ENCODE data around the gene DOCK10. TPM values are rescaled to one million over a fixed set of nuclear protein-coding genes. Genes with fewer than 3 reads are reported as not detected.

The DOCK10 gene
- total RNA-seq, 2 donors from 2014 or later = 0.93 to 2.0 TPM

DNA sequence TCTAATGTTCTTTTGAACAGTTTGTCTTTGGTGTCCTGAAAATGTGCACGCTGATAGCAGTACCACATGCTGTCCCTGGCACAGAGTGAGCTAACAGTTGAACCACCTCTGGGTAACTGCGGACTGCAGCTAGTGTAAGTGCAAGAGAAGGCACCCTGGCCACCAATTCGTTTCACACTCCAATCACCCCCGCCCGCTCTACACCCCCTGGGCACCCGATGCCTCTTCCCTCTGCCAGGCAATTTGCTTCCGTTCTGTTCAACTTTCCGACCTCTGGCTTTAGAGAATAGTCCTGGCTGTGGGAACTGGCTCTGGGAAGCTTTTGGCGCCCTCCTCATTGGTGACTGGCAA, 1.4 kb downstream of the DOCK10 start:
- Histone ChIP-seq H3K36me3 (no peaks in the 10 kb centered on the region), H3K4me1 (peaks cover 0 to 14% of the 10 kb centered on the region in 2 donors), H3K9me3 (no peaks in the 10 kb centered on the region), H3K27ac (no peak overlapping the region), H3K27me3 (no peaks in the 10 kb centered on the region), H3K4me3 (peak overlapping the region; percentile 17 to 60)
- DNase-seq (ENCODE audit: low spot score) = no peak
- TF ChIP-seq, protein P1, sequence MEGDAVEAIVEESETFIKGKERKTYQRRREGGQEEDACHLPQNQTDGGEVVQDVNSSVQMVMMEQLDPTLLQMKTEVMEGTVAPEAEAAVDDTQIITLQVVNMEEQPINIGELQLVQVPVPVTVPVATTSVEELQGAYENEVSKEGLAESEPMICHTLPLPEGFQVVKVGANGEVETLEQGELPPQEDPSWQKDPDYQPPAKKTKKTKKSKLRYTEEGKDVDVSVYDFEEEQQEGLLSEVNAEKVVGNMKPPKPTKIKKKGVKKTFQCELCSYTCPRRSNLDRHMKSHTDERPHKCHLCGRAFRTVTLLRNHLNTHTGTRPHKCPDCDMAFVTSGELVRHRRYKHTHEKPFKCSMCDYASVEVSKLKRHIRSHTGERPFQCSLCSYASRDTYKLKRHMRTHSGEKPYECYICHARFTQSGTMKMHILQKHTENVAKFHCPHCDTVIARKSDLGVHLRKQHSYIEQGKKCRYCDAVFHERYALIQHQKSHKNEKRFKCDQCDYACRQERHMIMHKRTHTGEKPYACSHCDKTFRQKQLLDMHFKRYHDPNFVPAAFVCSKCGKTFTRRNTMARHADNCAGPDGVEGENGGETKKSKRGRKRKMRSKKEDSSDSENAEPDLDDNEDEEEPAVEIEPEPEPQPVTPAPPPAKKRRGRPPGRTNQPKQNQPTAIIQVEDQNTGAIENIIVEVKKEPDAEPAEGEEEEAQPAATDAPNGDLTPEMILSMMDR (IDR thresholded peaks at IDR 0.05) = no peak

DNA sequence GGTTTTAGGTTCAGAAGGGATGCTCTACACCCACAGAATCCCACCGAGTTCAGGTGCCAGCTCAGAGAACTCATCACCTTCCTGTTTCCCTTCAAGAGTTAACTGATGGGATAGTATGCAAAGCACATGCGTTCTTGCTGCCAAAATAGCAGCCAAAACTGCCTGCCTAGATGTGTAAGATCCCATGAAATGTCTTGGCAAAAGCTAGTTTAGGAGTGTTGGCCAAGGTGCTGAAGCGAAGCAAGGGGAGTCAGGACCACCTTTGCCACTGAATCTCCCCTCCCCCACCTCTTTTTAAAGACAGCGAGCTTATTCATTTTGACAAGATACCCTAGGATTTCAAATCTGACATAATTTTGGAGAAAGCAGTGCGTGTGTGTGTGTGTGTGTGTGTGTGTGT, 2.1 kb downstream of the DOCK10 start:
- no peaks in the 10 kb centered on the region for H3K36me3 ChIP-seq
- H3K4me1 ChIP-seq = peaks cover 0 to 14% of the 10 kb centered on the region in 2 donors
- no peak overlapping the region for H3K4me3 ChIP-seq
- TF ChIP-seq, protein P1 (IDR thresholded peaks at IDR 0.05) = no peak
- no peak overlapping the region for H3K27ac ChIP-seq
- H3K9me3 ChIP-seq = no peaks in the 10 kb centered on the region
- no peak for DNase-seq (ENCODE audit: low spot score)
- H3K27me3 ChIP-seq = no peaks in the 10 kb centered on the region

DNA sequence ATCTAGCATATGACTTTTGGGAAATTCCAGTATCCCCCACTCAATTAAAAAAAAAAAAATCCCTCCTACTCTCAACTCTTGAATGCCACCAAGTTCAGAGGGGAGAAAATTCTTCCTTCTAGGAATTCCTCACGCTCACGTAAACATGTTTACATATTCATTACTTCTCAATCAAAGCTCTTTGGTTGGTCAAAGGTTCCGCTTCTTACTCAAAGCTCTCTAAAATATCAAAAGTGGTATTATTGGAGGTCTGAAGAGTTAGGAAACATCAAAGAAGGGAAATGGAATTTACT, 4.1 kb downstream of the DOCK10 start:
- no peaks in the 10 kb centered on the region for H3K9me3 ChIP-seq
- peaks cover 0 to 14% of the 10 kb centered on the region in 2 donors for H3K4me1 ChIP-seq
- no peaks in the 10 kb centered on the region for H3K36me3 ChIP-seq
- H3K4me3 ChIP-seq = no peak overlapping the region
- DNase-seq (ENCODE audit: low spot score) = no peak
- no peaks in the 10 kb centered on the region for H3K27me3 ChIP-seq
- TF ChIP-seq, protein P1 (IDR thresholded peaks at IDR 0.05) = no peak
- H3K27ac ChIP-seq = no peak overlapping the region

DNA sequence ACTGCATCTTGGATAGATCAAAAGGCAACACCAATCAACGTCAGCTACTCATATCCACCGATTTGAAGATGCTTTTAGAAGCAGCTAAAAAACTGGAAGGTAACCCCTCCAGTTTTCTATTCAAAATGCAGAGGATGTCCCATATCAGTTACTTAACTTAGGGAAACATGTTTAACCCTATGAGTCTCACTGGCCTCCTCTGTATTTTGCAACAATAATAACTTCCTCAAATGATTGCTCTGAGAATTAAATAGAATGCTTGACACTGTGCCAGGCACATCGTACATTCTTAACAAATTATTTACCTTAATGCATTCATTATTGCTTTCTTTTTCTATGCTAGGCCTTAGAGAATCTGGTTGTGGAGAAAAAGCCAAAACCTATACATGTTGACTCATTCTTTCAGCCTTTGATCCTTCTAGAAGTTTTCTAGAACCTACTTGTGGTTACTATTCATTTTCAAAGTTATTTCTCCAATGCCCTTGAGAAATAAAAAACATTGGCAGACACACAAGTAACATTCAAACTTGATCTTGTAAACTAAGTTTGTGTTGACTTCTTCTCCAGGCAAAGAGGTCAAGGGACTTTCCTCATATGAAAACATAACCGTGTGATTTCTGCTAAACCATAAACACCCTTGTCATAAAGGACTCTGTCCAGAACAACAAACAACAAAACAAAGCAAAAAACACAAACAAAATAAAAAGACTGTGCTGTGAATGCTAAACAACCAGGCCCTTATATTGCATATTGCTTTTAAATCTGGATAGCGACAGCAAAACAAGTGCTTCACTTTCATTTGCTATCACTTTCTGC, 4.6 kb downstream of the DOCK10 start:
- H3K27ac ChIP-seq = no peak overlapping the region
- H3K4me3 ChIP-seq = no peak overlapping the region
- H3K4me1 ChIP-seq = peaks cover 0 to 14% of the 10 kb centered on the region in 2 donors
- H3K36me3 ChIP-seq = no peaks in the 10 kb centered on the region
- TF ChIP-seq, protein P1 (IDR thresholded peaks at IDR 0.05) = no peak
- H3K27me3 ChIP-seq = no peaks in the 10 kb centered on the region
- no peaks in the 10 kb centered on the region for H3K9me3 ChIP-seq
- DNase-seq (ENCODE audit: low spot score) = no peak

DNA sequence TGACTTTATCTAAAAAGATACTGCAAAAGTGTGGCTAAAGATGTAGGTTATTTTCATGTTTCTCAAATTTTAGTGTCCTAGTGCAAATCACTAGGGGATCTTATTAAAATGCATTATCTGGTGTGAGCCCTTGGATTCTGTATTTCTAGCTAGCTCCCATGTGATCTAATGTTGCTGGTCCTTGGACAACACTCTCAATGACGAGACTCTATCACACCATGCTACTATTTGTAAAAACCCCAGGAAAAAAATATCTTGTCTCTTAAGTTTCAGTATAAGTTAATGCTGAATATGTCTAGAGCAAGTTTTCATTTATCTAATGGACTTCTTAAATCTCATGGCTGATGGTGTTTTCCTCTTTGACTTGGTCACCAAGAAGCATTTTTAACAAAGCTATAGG, 5.8 kb downstream of the DOCK10 start:
- peaks cover 0 to 6% of the 10 kb centered on the region in 2 donors for H3K4me1 ChIP-seq
- DNase-seq (ENCODE audit: low spot score) = no peak
- no peaks in the 10 kb centered on the region for H3K36me3 ChIP-seq
- TF ChIP-seq, protein P1 (IDR thresholded peaks at IDR 0.05) = no peak
- no peak overlapping the region for H3K27ac ChIP-seq
- no peaks in the 10 kb centered on the region for H3K9me3 ChIP-seq
- H3K27me3 ChIP-seq = no peaks in the 10 kb centered on the region
- H3K4me3 ChIP-seq = no peak overlapping the region
